Measurements from ENCODE around the gene KCND3. TPM values are rescaled to one million over a fixed set of nuclear protein-coding genes. Genes with fewer than 3 reads are reported as not detected.

KCND3 gene
- total RNA-seq, 2 experiments from 2014 or later, result not detected

GRCh38 chr1:111826278-111826677 is 163.2 kb downstream of the KCND3 start:
- ChIA-PET CTCF (no interaction called here), POLR2A (interaction anchor here (0.6 kb wide), 1 partner anchor 332 kb away, joined by 3 read pairs; no protein-coding TSS in a partner anchor)
- Mint-ChIP-seq H3K9me3 (no peaks in the 10 kb centered on the region), H3K4me1 (no peaks in the 10 kb centered on the region), H3K36me3 (ENCODE audit: low read depth) (no peaks in the 10 kb centered on the region), H3K27me3 (peaks cover 27% of the 10 kb centered on the region), H3K4me3 (no peak overlapping the region), H3K27ac (no peak overlapping the region)
- DNase-seq, result no peak

GRCh38 chr1:111825217-111825616 is 164.3 kb downstream of the KCND3 start:
- CTCF ChIA-PET, result no interaction called here
- no peak overlapping the region for H3K4me3 Mint-ChIP-seq
- no peaks in the 10 kb centered on the region for H3K9me3 Mint-ChIP-seq
- no peak overlapping the region for H3K27ac Mint-ChIP-seq
- H3K36me3 Mint-ChIP-seq (ENCODE audit: low read depth), result no peaks in the 10 kb centered on the region
- peaks cover 27% of the 10 kb centered on the region for H3K27me3 Mint-ChIP-seq
- no peaks in the 10 kb centered on the region for H3K4me1 Mint-ChIP-seq
- POLR2A ChIA-PET, result no interaction called here
- no peak for DNase-seq

GRCh38 chr1:111822138-111822537 is 167.3 kb downstream of the KCND3 start:
- H3K27me3 Mint-ChIP-seq, result peaks cover 27% of the 10 kb centered on the region
- H3K4me1 Mint-ChIP-seq, result no peaks in the 10 kb centered on the region
- no peak overlapping the region for H3K27ac Mint-ChIP-seq
- ChIA-PET CTCF (no interaction called here), POLR2A (no interaction called here)
- H3K36me3 Mint-ChIP-seq (ENCODE audit: low read depth), result no peaks in the 10 kb centered on the region
- H3K9me3 Mint-ChIP-seq, result no peaks in the 10 kb centered on the region
- H3K4me3 Mint-ChIP-seq, result no peak overlapping the region
- DNase-seq, result no peak

GRCh38 chr1:111821121-111821745 is 168.2 kb downstream of the KCND3 start:
- H3K9me3 Mint-ChIP-seq, result no peaks in the 10 kb centered on the region
- no peaks in the 10 kb centered on the region for H3K4me1 Mint-ChIP-seq
- H3K27ac Mint-ChIP-seq, result no peak overlapping the region
- ChIA-PET POLR2A (no interaction called here), CTCF (no interaction called here)
- H3K27me3 Mint-ChIP-seq, result peaks cover 24% of the 10 kb centered on the region
- H3K36me3 Mint-ChIP-seq (ENCODE audit: low read depth), result no peaks in the 10 kb centered on the region
- no peak for DNase-seq
- H3K4me3 Mint-ChIP-seq, result no peak overlapping the region

- Mint-ChIP-seq H3K36me3 (ENCODE audit: low read depth) (no peaks in the 10 kb centered on the region), H3K4me3 (no peak overlapping the region), H3K27ac (no peak overlapping the region), H3K9me3 (no peaks in the 10 kb centered on the region), H3K27me3 (peaks cover 14% of the 10 kb centered on the region), H3K4me1 (no peaks in the 10 kb centered on the region)
- DNase-seq, result no peak
- CTCF ChIA-PET, result interaction anchor here (0.6 kb wide), 2 partner anchors 56 to 403 kb away, joined by 3 read pairs; no protein-coding TSS in a partner anchor
- POLR2A ChIA-PET, result no interaction called here
Measured at GRCh38 chr1:111819566-111820263, 169.8 kb downstream of the KCND3 start.

- Mint-ChIP-seq H3K9me3 (no peaks in the 10 kb centered on the region), H3K27ac (no peak overlapping the region), H3K4me3 (no peak overlapping the region), H3K36me3 (ENCODE audit: low read depth) (no peaks in the 10 kb centered on the region), H3K27me3 (peaks cover 8% of the 10 kb centered on the region), H3K4me1 (no peaks in the 10 kb centered on the region)
- POLR2A ChIA-PET, result no interaction called here
- CTCF ChIA-PET, result interaction anchor here (0.6 kb wide), 1 partner anchor 57 kb away, joined by 3 read pairs; no protein-coding TSS in a partner anchor
- DNase-seq, result no peak
Measured at GRCh38 chr1:111818546-111818945, 170.9 kb downstream of the KCND3 start.

GRCh38 chr1:111818081-111818480 is 171.4 kb downstream of the KCND3 start:
- ChIA-PET POLR2A (no interaction called here), CTCF (interaction anchor here (0.6 kb wide), 1 partner anchor 58 kb away, joined by 3 read pairs; no protein-coding TSS in a partner anchor)
- Mint-ChIP-seq H3K9me3 (no peaks in the 10 kb centered on the region), H3K4me3 (no peak overlapping the region), H3K36me3 (ENCODE audit: low read depth) (no peaks in the 10 kb centered on the region), H3K27ac (no peak overlapping the region), H3K27me3 (peaks cover 6% of the 10 kb centered on the region), H3K4me1 (no peaks in the 10 kb centered on the region)
- DNase-seq, result no peak

- no peak for DNase-seq
- ChIA-PET CTCF (no interaction called here), POLR2A (no interaction called here)
- Mint-ChIP-seq H3K4me1 (no peaks in the 10 kb centered on the region), H3K9me3 (no peaks in the 10 kb centered on the region), H3K36me3 (ENCODE audit: low read depth) (no peaks in the 10 kb centered on the region), H3K27ac (no peak overlapping the region), H3K4me3 (no peak overlapping the region), H3K27me3 (no peaks in the 10 kb centered on the region)
Measured at GRCh38 chr1:111814642-111815041, 174.8 kb downstream of the KCND3 start.

GRCh38 chr1:111814305-111814628 is 175.2 kb downstream of the KCND3 start:
- no peak overlapping the region for H3K4me3 Mint-ChIP-seq
- H3K9me3 Mint-ChIP-seq, result no peaks in the 10 kb centered on the region
- H3K27me3 Mint-ChIP-seq, result no peaks in the 10 kb centered on the region
- ChIA-PET CTCF (interaction anchor here (0.6 kb wide), 1 partner anchor 145 kb away, joined by 4 read pairs; no protein-coding TSS in a partner anchor), POLR2A (no interaction called here)
- no peaks in the 10 kb centered on the region for H3K36me3 Mint-ChIP-seq (ENCODE audit: low read depth)
- no peaks in the 10 kb centered on the region for H3K4me1 Mint-ChIP-seq
- DNase-seq, result no peak
- no peak overlapping the region for H3K27ac Mint-ChIP-seq

GRCh38 chr1:111813440-111814304 is 175.8 kb downstream of the KCND3 start:
- no peak overlapping the region for H3K27ac Mint-ChIP-seq
- CTCF ChIA-PET, result interaction anchor here (0.6 kb wide), 1 partner anchor 145 kb away, joined by 4 read pairs; no protein-coding TSS in a partner anchor
- no peak overlapping the region for H3K4me3 Mint-ChIP-seq
- no peaks in the 10 kb centered on the region for H3K9me3 Mint-ChIP-seq
- H3K4me1 Mint-ChIP-seq, result no peaks in the 10 kb centered on the region
- POLR2A ChIA-PET, result no interaction called here
- H3K36me3 Mint-ChIP-seq (ENCODE audit: low read depth), result no peaks in the 10 kb centered on the region
- no peak for DNase-seq
- H3K27me3 Mint-ChIP-seq, result no peaks in the 10 kb centered on the region

- peaks cover 2% of the 10 kb centered on the region for H3K27me3 Mint-ChIP-seq
- DNase-seq, result no peak
- ChIA-PET CTCF (no interaction called here), POLR2A (no interaction called here)
- H3K4me1 Mint-ChIP-seq, result no peaks in the 10 kb centered on the region
- no peaks in the 10 kb centered on the region for H3K36me3 Mint-ChIP-seq (ENCODE audit: low read depth)
- no peak overlapping the region for H3K27ac Mint-ChIP-seq
- H3K4me3 Mint-ChIP-seq, result no peak overlapping the region
- H3K9me3 Mint-ChIP-seq, result no peaks in the 10 kb centered on the region
Measured at GRCh38 chr1:111812306-111812705, 177.2 kb downstream of the KCND3 start.

- DNase-seq, result no peak
- CTCF ChIA-PET, result no interaction called here
- no peaks in the 10 kb centered on the region for H3K36me3 Mint-ChIP-seq (ENCODE audit: low read depth)
- H3K4me1 Mint-ChIP-seq, result no peaks in the 10 kb centered on the region
- H3K9me3 Mint-ChIP-seq, result no peaks in the 10 kb centered on the region
- no peak overlapping the region for H3K27ac Mint-ChIP-seq
- no peak overlapping the region for H3K4me3 Mint-ChIP-seq
- peaks cover 2% of the 10 kb centered on the region for H3K27me3 Mint-ChIP-seq
- POLR2A ChIA-PET, result no interaction called here
Measured at GRCh38 chr1:111811891-111812290, 177.6 kb downstream of the KCND3 start.

GRCh38 chr1:111805251-111805650 is 184.2 kb downstream of the KCND3 start:
- Mint-ChIP-seq H3K36me3 (ENCODE audit: low read depth) (no peaks in the 10 kb centered on the region), H3K27ac (no peak overlapping the region), H3K4me3 (no peak overlapping the region)

More at GRCh38 chr1:111805251-111805650, 184.2 kb downstream of the KCND3 start:
- DNase-seq, result no peak
- Mint-ChIP-seq H3K9me3 (no peaks in the 10 kb centered on the region), H3K4me1 (no peaks in the 10 kb centered on the region), H3K27me3 (peaks cover 2% of the 10 kb centered on the region)
- ChIA-PET POLR2A (no interaction called here), CTCF (no interaction called here)
